Measurements from ENCODE around the gene VKORC1.

- TF ChIP-seq CTCF (conservative IDR thresholded peaks at IDR 0.05; ENCODE audit: low read depth, low read length) (no peak), EZH2 (IDR thresholded peaks at IDR 0.05; ENCODE audit: borderline replicate concordance, low read depth, low read length, poor library complexity, severe bottlenecking) (no peak)
These were observed 29.6 kb downstream of the VKORC1 start for GRCh38 chr16:31064882-31065461.

Data from A673 (cell line).